Erythroblast (primary cell): ENCODE results near the gene VGLL1.

Experiments used
- DNase-seq, 2 experiments: peaks; one replicate each; lab custom pipeline; 2025; lab: John Stamatoyannopoulos, UW
- GATA1 ChIP-seq: IDR thresholded peaks from 2 replicates; pipeline ENCODE4 v1.6.1; 2011; ENCODE audit warnings: low read depth, mild to moderate bottlenecking, control low read depth, low read length, moderate library complexity
- POLR2A ChIP-seq: IDR thresholded peaks from 2 replicates; pipeline ENCODE4 v1.6.1; 2011; ENCODE audit warnings: mild to moderate bottlenecking, low read length

Gene VGLL1

DNA sequence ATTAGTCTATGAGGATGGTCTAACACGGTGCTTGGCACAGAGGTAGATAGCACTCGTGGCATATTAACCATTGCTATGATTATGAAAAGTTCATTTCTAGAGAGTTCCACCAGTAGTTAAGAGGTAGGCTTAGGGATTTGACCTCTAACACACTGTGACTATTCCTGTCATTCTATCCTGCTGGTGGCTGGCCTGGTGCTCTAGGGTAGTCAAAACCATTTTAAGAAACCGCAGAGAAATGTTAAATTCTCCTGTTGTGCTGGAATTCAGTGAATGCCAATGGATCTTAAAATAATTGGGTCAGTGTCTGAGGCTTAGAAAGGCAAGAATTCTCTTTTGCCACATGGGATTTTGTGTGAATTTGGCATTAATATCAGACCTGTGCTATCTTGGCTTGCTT, 53.9 kb downstream of the VGLL1 start:
- no peak for DNase-seq

DNA sequence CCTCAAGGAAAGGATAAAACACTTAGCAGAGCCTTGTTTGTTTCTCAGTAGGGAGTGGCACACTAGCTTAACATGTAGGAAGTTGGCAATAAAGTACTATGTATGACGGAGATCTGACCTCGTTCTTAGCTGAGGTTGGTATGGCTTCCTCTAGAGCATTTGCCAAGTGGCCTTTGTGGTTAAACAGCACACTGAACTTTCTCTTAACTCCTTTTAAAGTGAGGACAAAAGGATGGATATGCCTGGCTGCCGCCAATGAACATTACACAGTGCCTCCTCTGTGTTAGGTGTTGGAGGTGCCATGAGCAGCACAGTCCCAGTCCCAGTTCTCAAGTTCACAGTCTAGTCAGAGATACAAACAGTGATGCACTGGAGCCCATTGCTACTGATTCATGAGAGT, 54.4 kb downstream of the VGLL1 start:
- no peak for DNase-seq
- TF ChIP-seq POLR2A (no peak), GATA1 (no peak)

More for the DNA sequence above, 53.9 kb downstream of the VGLL1 start:
- TF ChIP-seq POLR2A (no peak), GATA1 (no peak)

DNA sequence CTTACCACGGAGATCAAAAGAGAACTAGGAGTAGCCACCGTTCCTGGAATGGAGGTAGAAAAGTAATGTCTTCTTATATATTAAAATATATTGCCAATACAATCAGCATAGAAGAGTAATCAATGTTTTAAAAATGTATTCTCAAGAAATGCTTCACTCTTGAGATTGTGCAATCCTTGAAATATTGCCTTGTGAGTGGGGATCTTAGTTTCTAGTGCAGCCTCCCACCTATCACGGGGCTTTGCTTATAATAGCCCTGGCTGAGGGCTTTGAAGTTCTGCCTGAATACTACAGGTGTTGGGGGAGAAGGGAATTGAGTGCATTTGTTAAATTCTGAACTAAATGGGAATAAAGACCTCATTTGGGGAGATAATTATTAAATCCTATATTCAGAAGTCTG, 55.5 kb downstream of the VGLL1 start:
- TF ChIP-seq POLR2A (no peak), GATA1 (no peak)

DNA sequence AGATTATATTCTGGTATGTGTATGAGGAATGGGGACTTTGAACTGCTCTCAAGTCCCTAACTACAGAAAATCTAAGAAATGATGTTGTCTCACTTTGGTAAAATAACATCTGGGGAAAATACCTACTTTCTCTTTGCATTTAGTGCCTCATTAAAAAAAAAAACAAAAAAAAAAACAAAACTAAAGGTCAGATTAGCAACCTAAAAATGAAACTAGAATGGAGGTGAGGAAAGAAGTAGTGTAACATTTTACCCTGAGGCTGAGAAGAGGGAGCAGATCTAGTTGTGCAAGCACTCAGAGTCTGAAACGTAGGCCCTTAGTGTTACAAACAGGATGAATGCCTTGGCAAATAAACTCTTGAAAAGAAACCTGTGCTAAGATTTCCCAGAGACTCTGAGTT, 56.0 kb downstream of the VGLL1 start:
- no peak for TF ChIP-seq GATA1
- TF ChIP-seq POLR2A = no peak
- DNase-seq = no peak

More for the DNA sequence above, 55.5 kb downstream of the VGLL1 start:
- no peak for DNase-seq

DNA sequence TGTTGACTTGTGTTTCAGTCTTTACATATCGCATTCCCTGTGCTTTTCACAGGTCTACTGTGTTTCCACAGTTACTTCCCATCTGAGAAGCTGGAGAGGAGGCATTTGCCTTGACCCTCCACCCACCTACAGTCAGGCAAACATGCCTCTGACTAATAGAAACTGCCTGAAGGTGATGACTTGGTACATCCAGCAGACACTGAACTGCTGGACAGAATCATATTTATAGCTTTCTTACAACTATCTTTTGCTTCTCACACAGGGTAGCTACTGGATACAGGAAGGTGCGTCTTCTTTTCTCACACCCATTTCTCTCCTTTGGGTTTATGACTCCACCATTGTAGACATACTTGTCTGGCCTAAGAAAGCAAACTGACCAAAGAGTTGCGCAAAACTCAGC, 58.0 kb downstream of the VGLL1 start:
- no peak for DNase-seq
- no peak for TF ChIP-seq GATA1
- TF ChIP-seq POLR2A = no peak

DNA sequence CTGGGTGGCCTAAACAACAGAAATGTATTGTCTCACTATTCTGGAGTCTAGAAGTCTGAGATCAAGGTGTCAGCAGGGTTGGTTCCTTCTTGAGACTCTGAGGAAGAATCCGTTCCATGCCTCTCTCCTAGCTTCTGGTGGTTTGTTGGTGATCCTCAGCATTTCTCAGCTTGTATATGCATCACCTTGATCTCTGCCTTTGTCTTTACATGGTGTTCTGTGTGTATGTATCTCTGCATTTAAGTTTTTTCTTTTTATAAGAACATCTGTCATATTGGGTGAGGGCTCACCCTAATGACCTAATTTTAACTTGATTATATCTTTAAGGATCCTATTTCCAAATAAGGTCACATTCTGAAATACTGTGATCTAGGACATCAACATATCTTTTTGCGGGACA, 65.3 kb downstream of the VGLL1 start:
- TF ChIP-seq GATA1 (no peak), POLR2A (no peak)
- DNase-seq = no peak

DNA sequence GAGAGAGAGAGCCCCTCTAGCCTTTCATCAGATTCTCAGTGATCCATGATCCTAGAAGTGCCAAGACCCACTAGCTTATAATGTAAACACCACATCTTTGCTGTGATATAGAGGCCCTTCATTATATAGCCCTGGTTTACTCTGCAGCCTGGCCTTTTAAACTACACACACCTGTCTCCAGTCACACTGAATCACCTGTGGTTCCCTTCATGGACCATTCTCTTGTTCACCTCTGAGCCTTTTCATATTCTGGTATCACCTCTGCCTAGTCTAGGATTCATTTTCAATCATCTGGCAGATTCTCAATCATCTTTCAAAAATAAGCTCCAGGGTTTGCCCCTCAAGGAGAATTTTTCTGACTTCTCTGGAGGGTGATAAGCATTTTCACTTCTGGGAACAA, 65.9 kb downstream of the VGLL1 start:
- DNase-seq = no peak
- no peak for TF ChIP-seq POLR2A
- no peak for TF ChIP-seq GATA1

DNA sequence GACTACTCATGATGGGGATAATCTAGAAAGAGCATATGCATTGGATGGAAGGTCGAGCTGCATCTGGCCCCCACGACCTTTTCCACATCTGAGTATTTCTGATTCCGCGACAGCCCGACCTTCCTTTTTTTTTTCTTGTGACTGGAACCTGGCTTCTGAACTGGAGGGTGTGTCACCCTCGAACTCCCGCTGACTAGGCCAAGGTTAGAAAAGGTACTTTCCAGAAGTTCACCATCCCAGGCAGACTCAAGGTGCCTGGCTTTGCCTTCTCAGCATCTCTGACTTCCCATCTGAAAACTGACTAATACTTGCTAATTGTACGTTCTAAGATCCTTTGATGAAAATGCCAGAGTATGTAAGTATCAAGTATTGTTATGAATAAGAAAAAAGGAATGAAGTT, 66.6 kb downstream of the VGLL1 start:
- DNase-seq = no peak
- TF ChIP-seq GATA1 = no peak
- no peak for TF ChIP-seq POLR2A

DNA sequence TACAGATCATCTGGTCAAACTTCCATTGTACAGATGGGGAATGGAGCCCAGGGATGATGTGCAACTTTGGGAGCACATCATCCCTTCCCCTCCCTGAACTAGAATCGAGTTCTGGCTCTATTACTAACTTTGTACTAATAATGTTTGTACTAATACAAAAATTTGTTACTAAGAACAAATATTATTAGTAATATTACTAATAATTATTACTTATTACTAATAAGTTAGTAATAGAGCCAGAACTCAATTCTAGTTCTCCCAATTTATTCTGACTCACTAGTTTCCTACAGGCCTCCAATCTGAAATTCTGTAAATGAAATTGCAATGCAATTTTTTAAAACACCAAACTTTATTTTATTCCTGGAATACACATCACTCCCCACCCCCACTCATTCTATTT, 68.0 kb downstream of the VGLL1 start:
- DNase-seq = no peak
- TF ChIP-seq GATA1 = no peak
- no peak for TF ChIP-seq POLR2A
